ENCODE data around the gene KRT6A.
"Not testable (repeated sequence)": the region's sequence is repeated elsewhere in the genome, so short reads cannot be mapped to it uniquely, and the experiment has no call there.

KRT6A gene

GRCh38 chr12:52455821-52456220 lies 37.2 kb downstream of the KRT6A start:
- no peak for DNase-seq (ENCODE audit: low spot score)

GRCh38 chr12:52454411-52455201 lies 38.5 kb downstream of the KRT6A start:
- DNase-seq (ENCODE audit: low spot score): no peak

- DNase-seq (ENCODE audit: low spot score): no peak
Observed at GRCh38 chr12:52452101-52452500, 41.0 kb downstream of the KRT6A start, which contains the start of gene KRT6B. Gene KRT6B, minus strand, starts transcription at chr12:52452146. Its CDS starts 68 bp downstream, at chr12:52452078.

- no peak for DNase-seq (ENCODE audit: low spot score)
Observed at GRCh38 chr12:52448228-52448627, 44.8 kb downstream of the KRT6A start.

- DNase-seq (ENCODE audit: low spot score): not testable (repeated sequence)
Observed at GRCh38 chr12:52447196-52447595, 45.9 kb downstream of the KRT6A start.

- no peak for DNase-seq (ENCODE audit: low spot score)
Observed at GRCh38 chr12:52446367-52447045, 46.6 kb downstream of the KRT6A start.

GRCh38 chr12:52445876-52446275 lies 47.2 kb downstream of the KRT6A start:
- DNase-seq (ENCODE audit: low spot score): no peak

GRCh38 chr12:52444647-52445595 lies 48.1 kb downstream of the KRT6A start:
- DNase-seq (ENCODE audit: low spot score): no peak

GRCh38 chr12:52443966-52444365 lies 49.1 kb downstream of the KRT6A start:
- no peak for DNase-seq (ENCODE audit: low spot score)

GRCh38 chr12:52442600-52443061 lies 50.4 kb downstream of the KRT6A start:
- DNase-seq (ENCODE audit: low spot score): no peak

GRCh38 chr12:52441320-52441911 lies 51.6 kb downstream of the KRT6A start:
- no peak for DNase-seq (ENCODE audit: low spot score)

GRCh38 chr12:52440821-52441319 lies 52.2 kb downstream of the KRT6A start:
- DNase-seq (ENCODE audit: low spot score): no peak

- DNase-seq (ENCODE audit: low spot score): no peak
Observed at GRCh38 chr12:52439845-52440244, 53.2 kb downstream of the KRT6A start.

- DNase-seq (ENCODE audit: low spot score): no peak
Observed at GRCh38 chr12:52439420-52439819, 53.6 kb downstream of the KRT6A start.

- no peak for DNase-seq (ENCODE audit: low spot score)
Observed at GRCh38 chr12:52438305-52439301, 54.5 kb downstream of the KRT6A start.

- no peak for DNase-seq (ENCODE audit: low spot score)
Observed at GRCh38 chr12:52437508-52437907, 55.5 kb downstream of the KRT6A start.
